Pancreas (tissue), 10 donors: ENCODE data around the gene PRF1. TPM values are rescaled to one million over a fixed set of nuclear protein-coding genes. Genes with fewer than 3 reads are reported as not detected.

Source experiments
- ATAC-seq, 4 donors: fragments of 200-7000 bp; cut with Tn5 transposase; one replicate each; pipeline versions ENCODE4 v1.8.0 to v1.9.1; 2020; ENCODE audit warnings: mild to moderate bottlenecking in 4 of 4, moderate library complexity in 4 of 4
- DNase-seq, 6 donors: peaks; one replicate each; pipeline ENCODE4 v3.0.0-alpha.2; 2020
- FAIRE-seq: peaks from 2 replicates; lab custom pipeline; 2012; peaks lifted over from hg19 to GRCh38; lab: Jason Lieb, UNC
- H3K27ac ChIP-seq, 4 donors: fragments of 200-600 bp; sonication (generic); 1 replicate in 3 of 4; 2 replicates in 1 of 4; pipeline versions ENCODE4 v1.5.0 to v1.8.0; 2020
- H3K27me3 ChIP-seq, 4 donors: fragments of 200-600 bp; one replicate each; pipeline ENCODE4 v1.8.0; 2021
- H3K36me3 ChIP-seq, 3 donors: fragments of 200-600 bp; sonication (generic) in 1 of 3; one replicate each; pipeline versions ENCODE4 v1.5.0 to v1.8.0; 2020 to 2021
- H3K4me1 ChIP-seq, 3 donors: fragments of 200-600 bp; one replicate each; pipeline ENCODE4 v1.8.0; 2021
- H3K4me3 ChIP-seq, 4 donors: fragments of 200-600 bp; sonication (generic) in 2 of 4; one replicate each; pipeline versions ENCODE4 v1.5.0 to v1.8.0; 2020 to 2021
- H3K9me3 ChIP-seq, 4 donors: fragments of 200-600 bp; one replicate each; pipeline ENCODE4 v1.8.0; 2021
- CTCF ChIP-seq, 4 donors: fragments of 200-600 bp; sonication (generic) in 3 of 4; IDR thresholded peaks; one replicate each; pipeline versions ENCODE4 v1.5.0 to v1.8.0; 2021; ENCODE audit warnings: antibody characterized with exemption in 4 of 4
- WGBS, 2 donors: extraction: QIAGEN DNeasy Blood & Tissue Kit; methylation state at CpG; one replicate each; pipeline ENCODE4 v1.1.7; 2013; 5-methylcytosine and 5-hydroxymethylcytosine counted together
- intact Hi-C, 3 donors: fragments of 100-400 bp; cut with DNase I; formaldehyde crosslinking; loops; one replicate each; pipeline versions ENCODE4 v1.11.1 to v1.14.2; 2022
- polyA plus RNA-seq, 2 donors: library from polyadenylated mRNA; stranded (reverse); fragments of 200-250 nt; gene quantifications; one replicate each; pipeline ENCODE4 v1.2.3, GENCODE V29; 2013
- total RNA-seq, 6 donors: library from RNA; stranded (reverse); fragmentation: NEBNext Ultra II Directional in 4 of 6; extraction: Animal tissue kit (Norgen Biotek cat#: 25700) in 4 of 6; gene quantifications; one replicate each; pipeline versions ENCODE4 v1.2.1 to v1.2.4, GENCODE V29; 2021 to 2023
- donor health status: healthy with polysubstance abuse.
- donor health status: DM: no; HTN: no; CAD: no; lungs with moderate emphysema.
- donor health status: DM: no; HTN: no; CAD: no.
- donor health status: control.
- donor health status: control.
- donor health status: Bipolar disorder and iron deficiency.
- donor health status: DM: yes; HTN: yes; CAD: no.
- donor health status: DM: no; HTN: no; CAD: no.
- donor health status: DM: no; HTN: no; CAD: no.
- donor health status: DM: yes; HTN: yes; CAD: no.

The PRF1 gene
- total and polyA plus RNA-seq, 8 donors, result 0.16 to 1.8 (median 0.52) TPM

- no peak for FAIRE-seq
- no peaks in the 10 kb centered on the region for H3K36me3 ChIP-seq
- H3K27me3 ChIP-seq, result no peaks in the 10 kb centered on the region
- no peak overlapping the region for H3K4me3 ChIP-seq
- 75 to 84% methylated on average over 7 of the region's 7 CpGs for WGBS, 2 donors
- no peak for TF ChIP-seq CTCF (IDR thresholded peaks at IDR 0.05)
- ATAC-seq, result no peak
- no peak for DNase-seq
- intact Hi-C loops, result loop anchor here in 1 of 3 donors (5.0 kb wide), 1 partner anchor 314 kb away; no protein-coding TSS in a partner anchor
- no peaks in the 10 kb centered on the region for H3K4me1 ChIP-seq
- H3K9me3 ChIP-seq, result no peaks in the 10 kb centered on the region
- H3K27ac ChIP-seq, result no peak overlapping the region
Measured at GRCh38 chr10:70563230-70563629, 39.3 kb downstream of the PRF1 start.

GRCh38 chr10:70562036-70562755, 40.3 kb downstream of the PRF1 start:
- no peak for FAIRE-seq
- intact Hi-C loops, result loop anchor here in 1 of 3 donors (5.0 kb wide), 1 partner anchor 315 kb away; no protein-coding TSS in a partner anchor

GRCh38 chr10:70561558-70561957, 41.0 kb downstream of the PRF1 start:
- no peaks in the 10 kb centered on the region for H3K27me3 ChIP-seq
- no peak overlapping the region for H3K4me3 ChIP-seq
- no peaks in the 10 kb centered on the region for H3K4me1 ChIP-seq
- FAIRE-seq, result no peak
- H3K36me3 ChIP-seq, result no peaks in the 10 kb centered on the region
- 81 to 84% methylated on average over 6 of the region's 6 CpGs for WGBS, 2 donors
- H3K9me3 ChIP-seq, result no peaks in the 10 kb centered on the region
- intact Hi-C loops, result loop anchor here in 1 of 3 donors (5.0 kb wide), 1 partner anchor 316 kb away; no protein-coding TSS in a partner anchor
- H3K27ac ChIP-seq, result no peak overlapping the region
- no peak for DNase-seq
- ATAC-seq, result no peak
- no peak for TF ChIP-seq CTCF (IDR thresholded peaks at IDR 0.05)

More at GRCh38 chr10:70562036-70562755, 40.3 kb downstream of the PRF1 start:
- Histone ChIP-seq H3K4me1 (no peaks in the 10 kb centered on the region), H3K4me3 (no peak overlapping the region), H3K27me3 (no peaks in the 10 kb centered on the region), H3K27ac (no peak overlapping the region), H3K36me3 (no peaks in the 10 kb centered on the region), H3K9me3 (no peaks in the 10 kb centered on the region)
- DNase-seq (no peak), ATAC-seq (no peak)
- WGBS, 2 donors, result 76 to 82% methylated on average over 15 of the region's 15 CpGs
- no peak for TF ChIP-seq CTCF (IDR thresholded peaks at IDR 0.05)

- no peak overlapping the region for H3K4me3 ChIP-seq
- no peaks in the 10 kb centered on the region for H3K9me3 ChIP-seq
- no peaks in the 10 kb centered on the region for H3K36me3 ChIP-seq
- no peak for TF ChIP-seq CTCF (IDR thresholded peaks at IDR 0.05)
- ATAC-seq (no peak), DNase-seq (no peak), FAIRE-seq (no peak)
- no peaks in the 10 kb centered on the region for H3K4me1 ChIP-seq
- no peak overlapping the region for H3K27ac ChIP-seq
- intact Hi-C loops, result loop anchor here in 1 of 3 donors (5.0 kb wide), 1 partner anchor 316 kb away; no protein-coding TSS in a partner anchor
- H3K27me3 ChIP-seq, result no peaks in the 10 kb centered on the region
- WGBS, 2 donors, result 68 to 72% methylated on average over 10 of the region's 10 CpGs
Measured at GRCh38 chr10:70561070-70561469, 41.5 kb downstream of the PRF1 start.

- Histone ChIP-seq H3K27me3 (no peaks in the 10 kb centered on the region), H3K9me3 (no peaks in the 10 kb centered on the region), H3K27ac (no peak overlapping the region), H3K4me3 (no peak overlapping the region), H3K4me1 (no peaks in the 10 kb centered on the region), H3K36me3 (no peaks in the 10 kb centered on the region)
- DNase-seq (no peak), FAIRE-seq (no peak), ATAC-seq (no peak)
- intact Hi-C loops, result loop anchor here in 1 of 3 donors (5.0 kb wide), 1 partner anchor 317 kb away; no protein-coding TSS in a partner anchor
- TF ChIP-seq CTCF (IDR thresholded peaks at IDR 0.05), result no peak
- WGBS, 2 donors, result 81 to 86% methylated on average over 14 of the region's 14 CpGs
Measured at GRCh38 chr10:70560511-70560941, 42.0 kb downstream of the PRF1 start.
